GM19043 (cell line): ENCODE data around the gene VLDLR.

Source experiments
- ATAC-seq: cut with Tn5 transposase; IDR thresholded peaks from one replicate; pipeline ENCODE4 v1.9.1; 2021; ENCODE audit warnings: low read depth; ENCODE audit not compliant: unreplicated experiment

The VLDLR gene

GRCh38 chr9:2621722-2622460 lies at the start of gene VLDLR:
TSS of gene VLDLR (plus strand) at chr9:2621787. CDS start at chr9:2622190, 403 bp downstream.
- ATAC-seq: peak; percentile 33

DNA sequence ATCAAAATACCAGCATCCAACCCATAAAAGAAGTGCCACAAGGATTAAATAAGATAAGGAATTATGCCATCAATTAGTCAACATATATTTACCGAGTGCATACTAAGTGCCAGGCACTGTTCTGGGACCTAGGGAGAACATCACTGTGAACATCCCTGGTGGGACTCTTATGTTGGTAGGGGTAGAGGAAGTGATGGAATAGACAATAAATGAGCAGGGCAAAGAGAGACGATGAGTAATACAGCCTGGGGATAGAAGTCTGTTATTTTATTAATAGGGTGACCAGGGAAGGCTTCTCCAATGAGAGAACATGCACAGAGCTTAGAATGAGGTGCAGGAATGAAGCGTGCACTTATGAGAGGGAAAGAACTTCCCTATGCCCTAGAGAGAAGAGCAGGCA lies 47.4 kb upstream of the VLDLR start:
- ATAC-seq: no peak

- ATAC-seq: no peak
These were observed 45.0 kb upstream of the VLDLR start for GRCh38 chr9:2576631-2577030.

DNA sequence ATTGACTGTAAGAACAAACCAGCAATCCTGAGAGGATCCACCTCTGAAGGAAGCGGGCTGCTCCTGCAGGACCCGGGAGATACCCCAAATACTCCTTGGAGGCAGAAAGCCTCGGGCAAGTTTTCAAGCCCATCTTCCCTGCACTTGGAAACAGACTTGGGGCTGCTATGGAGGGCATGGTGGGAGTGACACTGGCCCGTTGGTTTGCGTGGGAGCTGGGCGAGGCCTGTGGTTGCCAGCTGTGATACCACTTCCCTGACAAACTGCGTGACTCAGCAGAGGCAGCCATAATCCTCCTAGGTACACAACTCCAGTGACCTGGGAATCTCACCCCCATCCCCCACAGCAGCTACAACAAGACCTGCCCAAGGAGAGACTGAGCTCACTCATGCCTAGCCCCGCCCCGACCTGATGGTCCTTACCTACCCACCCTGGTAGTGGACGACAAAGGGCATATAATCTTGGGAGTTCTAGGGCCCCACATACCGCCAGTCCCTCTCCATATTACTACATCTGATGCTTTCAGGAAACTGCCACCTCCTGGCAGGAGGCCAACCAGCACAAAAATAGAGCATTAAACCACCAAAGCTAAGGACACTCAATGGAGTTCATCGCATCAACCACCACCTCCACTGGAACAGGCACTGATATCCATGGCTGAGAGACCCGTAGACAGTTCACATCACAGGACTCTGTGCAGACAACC lies 38.1 kb upstream of the VLDLR start:
- ATAC-seq: no peak

GRCh38 chr9:2591967-2592366 lies 29.6 kb upstream of the VLDLR start:
- no peak for ATAC-seq

GRCh38 chr9:2593744-2594143 lies 27.8 kb upstream of the VLDLR start:
- no peak for ATAC-seq

GRCh38 chr9:2595973-2596372 lies 25.6 kb upstream of the VLDLR start:
- no peak for ATAC-seq

GRCh38 chr9:2597483-2597882 lies 24.1 kb upstream of the VLDLR start:
- no peak for ATAC-seq

GRCh38 chr9:2599896-2600295 lies 21.7 kb upstream of the VLDLR start:
- no peak for ATAC-seq

GRCh38 chr9:2600307-2600706 lies 21.3 kb upstream of the VLDLR start:
- no peak for ATAC-seq

GRCh38 chr9:2601785-2602378 lies 19.7 kb upstream of the VLDLR start:
- no peak for ATAC-seq

GRCh38 chr9:2602704-2603116 lies 18.9 kb upstream of the VLDLR start:
- ATAC-seq: peak; percentile 60

DNA sequence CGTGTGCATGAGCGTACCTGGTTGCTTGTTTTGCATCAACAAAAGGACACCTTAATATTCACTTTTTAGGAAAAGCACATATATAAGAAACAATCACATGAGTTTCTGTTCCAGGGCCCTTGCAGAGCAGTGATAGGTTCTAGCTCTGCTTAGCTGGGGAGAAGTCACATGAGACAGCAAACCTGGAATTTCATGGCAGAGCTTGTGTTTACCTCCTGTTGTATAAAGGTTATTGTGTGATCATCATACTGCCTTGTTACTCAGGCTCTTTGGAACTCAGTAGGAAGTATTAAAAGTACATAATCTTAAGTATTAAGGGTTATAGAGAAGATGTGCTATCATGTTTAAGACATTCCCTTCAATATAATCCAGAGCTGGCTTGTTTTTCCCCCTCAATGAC lies 18.0 kb upstream of the VLDLR start:
- no peak for ATAC-seq

GRCh38 chr9:2605246-2605645 lies 16.3 kb upstream of the VLDLR start:
- ATAC-seq: no peak

- no peak for ATAC-seq
These were observed 13.3 kb upstream of the VLDLR start for GRCh38 chr9:2608276-2608675.

GRCh38 chr9:2610985-2611384 lies 10.6 kb upstream of the VLDLR start:
- no peak for ATAC-seq

- no peak for ATAC-seq
These were observed 9.6 kb upstream of the VLDLR start for GRCh38 chr9:2611961-2612360.

GRCh38 chr9:2613730-2614271 lies 7.8 kb upstream of the VLDLR start:
- no peak for ATAC-seq

DNA sequence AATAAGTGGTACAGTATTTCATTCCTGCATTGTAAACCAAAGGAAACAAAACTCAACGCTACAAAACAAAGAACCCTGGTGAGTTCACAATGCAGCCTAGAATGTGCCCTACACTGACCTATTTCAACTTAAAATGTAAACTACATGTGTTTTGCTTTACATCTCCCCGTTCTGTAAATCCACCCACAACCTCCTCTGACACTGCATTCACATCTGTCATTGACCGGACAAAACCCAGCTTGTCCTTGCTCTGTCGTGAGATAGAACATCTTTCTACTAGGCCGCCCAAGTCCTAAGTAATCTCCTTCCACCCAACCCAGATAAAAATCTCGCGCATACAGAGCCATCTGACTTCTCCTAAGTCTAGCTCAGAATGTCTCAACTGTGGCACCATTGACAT lies 6.1 kb upstream of the VLDLR start:
- ATAC-seq: no peak

- ATAC-seq: no peak
These were observed 4.8 kb upstream of the VLDLR start for GRCh38 chr9:2616692-2617377.

- no peak for ATAC-seq
These were observed 3.3 kb upstream of the VLDLR start for GRCh38 chr9:2618289-2618688.
